GM23338 (cell line): ENCODE results near the gene PRPSAP1. TPM values are rescaled to one million over a fixed set of nuclear protein-coding genes. Genes with fewer than 3 reads are reported as not detected.

Source experiments
- ATAC-seq: fragments of 200-7000 bp; cut with Tn5 transposase; 3 replicates; pipeline ENCODE4 v1.9.1; 2020
- DNase-seq: peaks from one replicate; pipeline ENCODE4 v3.0.0-alpha.2; 2015; ENCODE audit warnings: low spot score
- H2AFZ ChIP-seq: fragments of 200-600 bp; sonication (generic); 2 replicates; pipeline ENCODE4 v1.8.0; 2016; ENCODE audit warnings: antibody characterized with exemption, mild to moderate bottlenecking, moderate library complexity
- H3F3A ChIP-seq: fragments of 200-600 bp; sonication (generic); replicated peaks from 2 replicates; pipeline ENCODE4 v1.8.0; 2017; ENCODE audit warnings: antibody characterized with exemption, mixed run types, low read depth
- H3K27ac ChIP-seq: fragments of 200-600 bp; sonication (generic); 2 replicates; pipeline ENCODE4 v1.6.1; 2016; ENCODE audit warnings: low read depth
- H3K27me3 ChIP-seq: fragments of 200-600 bp; sonication (generic); 2 replicates; pipeline ENCODE4 v1.8.0; 2016; ENCODE audit warnings: mild to moderate bottlenecking, mixed run types, moderate library complexity; ENCODE audit not compliant: insufficient read depth
- H3K36me3 ChIP-seq: fragments of 200-600 bp; sonication (generic); 2 replicates; pipeline ENCODE4 v1.8.0; 2016; ENCODE audit warnings: mild to moderate bottlenecking; ENCODE audit not compliant: insufficient read depth
- H3K4me1 ChIP-seq: fragments of 200-600 bp; sonication (generic); 2 replicates; pipeline ENCODE4 v1.8.0; 2016; ENCODE audit warnings: mild to moderate bottlenecking, moderate library complexity; ENCODE audit not compliant: insufficient read depth
- H3K4me2 ChIP-seq: fragments of 200-600 bp; sonication (generic); 2 replicates; pipeline ENCODE4 v1.7.1; 2017; ENCODE audit warnings: mixed run types
- H3K4me3 ChIP-seq: fragments of 200-600 bp; sonication (generic); 2 replicates; pipeline ENCODE4 v1.6.1; 2016; ENCODE audit warnings: mixed run types
- H3K79me2 ChIP-seq: fragments of 200-600 bp; sonication (generic); replicated peaks from 2 replicates; pipeline ENCODE4 v1.8.0; 2017; ENCODE audit warnings: mild to moderate bottlenecking; ENCODE audit not compliant: insufficient read depth
- H3K9me2 ChIP-seq: fragments of 200-600 bp; sonication (generic); 2 replicates; pipeline ENCODE4 v1.8.0; 2017; ENCODE audit not compliant: insufficient read depth
- H4K20me1 ChIP-seq: fragments of 200-600 bp; sonication (generic); replicated peaks from 2 replicates; pipeline ENCODE4 v1.8.0; 2017; ENCODE audit warnings: mild to moderate bottlenecking; ENCODE audit not compliant: insufficient read depth
- H3K27ac Mint-ChIP-seq: 2 replicates; pipeline ENCODE4 v1.8.0; 2020; ENCODE audit warnings: inconsistent platforms, mild to moderate bottlenecking, moderate library complexity, mixed read lengths
- H3K27me3 Mint-ChIP-seq: 3 replicates; pipeline ENCODE4 v1.8.0; 2022; ENCODE audit warnings: low read depth, mild to moderate bottlenecking, moderate library complexity, mixed read lengths, inconsistent platforms; ENCODE audit not compliant: insufficient read depth, poor library complexity
- H3K36me3 Mint-ChIP-seq: 3 replicates; pipeline ENCODE4 v1.8.0; 2021; ENCODE audit warnings: low read depth, mild to moderate bottlenecking, inconsistent platforms, moderate library complexity, mixed read lengths
- H3K4me1 Mint-ChIP-seq: 3 replicates; pipeline ENCODE4 v1.8.0; 2020; ENCODE audit warnings: mild to moderate bottlenecking, inconsistent platforms, mixed read lengths
- H3K4me3 Mint-ChIP-seq: 3 replicates; pipeline ENCODE4 v1.8.0; 2021; ENCODE audit warnings: moderate library complexity, mild to moderate bottlenecking, inconsistent platforms, mixed read lengths
- H3K9me3 Mint-ChIP-seq: 3 replicates; pipeline ENCODE4 v1.8.0; 2020; ENCODE audit warnings: moderate library complexity, mild to moderate bottlenecking, inconsistent platforms, mixed read lengths
- CTCF ChIP-seq, 2 experiments: fragments of 200-600 bp in 1 of 2; sonication (generic) in 1 of 2; conservative IDR thresholded peaks; 2 replicates each; pipeline versions ENCODE4 v1.5.1 to v1.6.1; 2016 to 2017; ENCODE audit warnings: antibody characterized with exemption in 2 of 2, low read depth in 2 of 2, mild to moderate bottlenecking in 2 of 2, moderate library complexity in 1 of 2
- NANOG ChIP-seq: IDR thresholded peaks from 2 replicates; pipeline ENCODE4 v1.6.1; 2016; ENCODE audit warnings: antibody characterized with exemption, borderline replicate concordance
- POLR2AphosphoS5 ChIP-seq: IDR thresholded peaks from 2 replicates; pipeline ENCODE4 v1.6.1; 2016; ENCODE audit warnings: antibody characterized with exemption, low read depth
- STAT1 ChIP-seq: IDR thresholded peaks from one replicate; pipeline ENCODE4 v1.6.1; 2016; ENCODE audit warnings: antibody characterized with exemption; ENCODE audit not compliant: unreplicated experiment
- ZNF114 ChIP-seq: fragments of 250-450 bp; sonication (Bioruptor Pico); IDR thresholded peaks from 2 replicates; pipeline ENCODE4 v1.5.0; 2020; ENCODE audit warnings: mild to moderate bottlenecking, moderate library complexity
- ZNF331 ChIP-seq: fragments of 250-450 bp; sonication (Bioruptor Pico); IDR thresholded peaks from 2 replicates; pipeline ENCODE4 v1.5.0; 2020; ENCODE audit warnings: low read depth, mild to moderate bottlenecking, moderate library complexity
- polyA plus RNA-seq: library from polyadenylated mRNA; unstranded; fragments of >200 nt; fragmentation: Nextera tagmentation; extraction: Ambion mirVana; gene quantifications from 2 replicates; pipeline ENCODE4 v1.2.1, GENCODE V29; 2016
- total RNA-seq: library from RNA; depleted of rRNA; stranded (reverse); fragments of >200 nt; shearing (Covaris generic); gene quantifications from 2 replicates; pipeline ENCODE4 v1.2.3, GENCODE V29; 2014

The PRPSAP1 gene
- total and polyA plus RNA-seq, 2 experiments from 2014 or later = 39.5 to 58.8 TPM

- H3K4me2 ChIP-seq = no peak overlapping the region
- peak overlapping the region; percentile 16; the same call in 1 of the 2 replicates for H3K27ac Mint-ChIP-seq
- no peaks in the 10 kb centered on the region for H3K4me1 ChIP-seq
- no peak overlapping the region for H2AFZ ChIP-seq
- no peak overlapping the region for H3K4me3 ChIP-seq
- 0 out of 2 replicates have a peak overlapping the region, but pooled peaks have one; percentile 63 for H3K27ac ChIP-seq
- no peaks in the 10 kb centered on the region for H3K9me2 ChIP-seq
- no peaks in the 10 kb centered on the region for H3K27me3 ChIP-seq
- 0 out of 2 replicates have a peak, but pooled peaks cover 4% of the 10 kb centered on the region for H4K20me1 ChIP-seq
- H3F3A ChIP-seq = peaks cover 16% of the 10 kb centered on the region
- no peak for TF ChIP-seq NANOG
- TF ChIP-seq CTCF (conservative IDR thresholded peaks at IDR 0.05; ENCODE audit: low read depth in 2 of 2) = no peak
- TF ChIP-seq STAT1 = no peak
- TF ChIP-seq POLR2AphosphoS5 = no peak
- peaks cover 9% of the 10 kb centered on the region for H3K27me3 Mint-ChIP-seq
- H3K9me3 Mint-ChIP-seq = no peaks in the 10 kb centered on the region
- ATAC-seq (no peak), DNase-seq (no peak)
- H3K79me2 ChIP-seq = no peaks in the 10 kb centered on the region
- H3K36me3 ChIP-seq = peaks cover 48% of the 10 kb centered on the region
- H3K36me3 Mint-ChIP-seq = peaks cover 93% of the 10 kb centered on the region
- H3K4me3 Mint-ChIP-seq = no peak overlapping the region; the same call in 2 of the 3 replicates
- no peaks in the 10 kb centered on the region; the same call in 2 of the 3 replicates for H3K4me1 Mint-ChIP-seq
Observed at GRCh38 chr17:76398523-76399174, 44.9 kb upstream of the PRPSAP1 start.

GRCh38 chr17:76397687-76398522 is 44.2 kb upstream of the PRPSAP1 start:
- ATAC-seq = peak; percentile 96
- Histone ChIP-seq H4K20me1 (0 out of 2 replicates have a peak, but pooled peaks cover 4% of the 10 kb centered on the region), H3F3A (peaks cover 16% of the 10 kb centered on the region; the same call in 1 of the 2 replicates), H3K27me3 (no peaks in the 10 kb centered on the region), H2AFZ (no peak overlapping the region), H3K4me3 (no peak overlapping the region), H3K4me1 (no peaks in the 10 kb centered on the region), H3K79me2 (no peaks in the 10 kb centered on the region), H3K36me3 (peaks cover 43% of the 10 kb centered on the region), H3K9me2 (no peaks in the 10 kb centered on the region), H3K27ac (0 out of 2 replicates have a peak overlapping the region, but pooled peaks have one; percentile 63), H3K4me2 (no peak overlapping the region)
- Mint-ChIP-seq H3K27ac (no peak overlapping the region), H3K9me3 (no peaks in the 10 kb centered on the region), H3K27me3 (peaks cover 9% of the 10 kb centered on the region), H3K4me3 (no peak overlapping the region; the same call in 2 of the 3 replicates), H3K36me3 (peaks cover 90% of the 10 kb centered on the region), H3K4me1 (no peaks in the 10 kb centered on the region; the same call in 2 of the 3 replicates)
- no peak for TF ChIP-seq STAT1
- TF ChIP-seq ZNF331 (CRISPR knock-in tag) = no peak
- no peak for TF ChIP-seq ZNF114 (CRISPR knock-in tag)
- peak; percentile 92 to 94 for TF ChIP-seq CTCF (conservative IDR thresholded peaks at IDR 0.05; ENCODE audit: low read depth in 2 of 2)
- no peak for TF ChIP-seq POLR2AphosphoS5
- DNase-seq = peak; percentile 94
